HL-60/S4 treated with retinoic acid at 250 ng/mL for 4 days and 3 days (cell line): ENCODE measurements around the gene ACSL6.

Source experiments
- in situ Hi-C: fragments of 300-500 bp; cut with MboI; formaldehyde crosslinking; loops from 2 replicates; pipeline ENCODE4 v1.7.0; 2022; ENCODE audit warnings: low sequenced_read_pairs

ACSL6 gene

DNA sequence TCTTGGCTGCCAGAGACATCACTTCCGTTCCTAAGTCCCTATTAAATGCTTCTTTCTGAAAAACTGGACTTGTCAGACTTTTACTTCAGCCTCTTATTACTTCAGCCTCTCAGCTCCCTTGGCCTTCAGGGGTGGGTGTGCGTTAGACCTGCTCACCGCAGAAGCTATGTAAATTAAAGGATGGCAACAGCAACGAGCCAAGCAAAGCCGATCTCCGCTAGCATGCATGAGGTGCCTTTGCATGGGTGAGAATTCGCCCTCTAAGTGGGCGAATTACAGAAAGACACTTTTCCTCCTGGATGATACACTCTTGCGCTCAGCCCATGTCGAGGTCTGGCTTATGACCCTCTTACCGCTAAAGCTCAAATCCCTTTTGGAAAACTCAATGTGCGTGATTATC, 38.1 kb upstream of the ACSL6 start:
- in situ Hi-C loops, result no loop called here

DNA sequence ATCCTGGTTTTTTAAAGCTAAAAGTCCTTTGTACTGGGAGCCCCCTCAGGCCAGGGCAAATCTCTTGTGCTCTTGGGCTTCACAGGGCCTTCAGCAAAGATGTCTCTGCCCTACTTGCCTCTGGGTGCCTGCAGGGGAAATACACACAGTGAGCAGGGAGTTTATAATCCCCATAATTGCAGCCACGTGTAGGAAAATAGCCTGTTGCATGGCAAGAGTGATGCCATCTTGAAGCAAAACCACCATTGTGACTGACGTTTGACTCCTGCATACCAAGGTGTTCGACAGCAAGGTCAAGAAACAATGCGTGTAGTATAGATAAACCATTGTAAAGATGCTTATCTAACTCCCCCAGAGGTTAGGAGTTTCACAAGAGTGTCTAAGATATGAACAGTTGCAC, 37.6 kb upstream of the ACSL6 start:
- in situ Hi-C loops, result no loop called here

DNA sequence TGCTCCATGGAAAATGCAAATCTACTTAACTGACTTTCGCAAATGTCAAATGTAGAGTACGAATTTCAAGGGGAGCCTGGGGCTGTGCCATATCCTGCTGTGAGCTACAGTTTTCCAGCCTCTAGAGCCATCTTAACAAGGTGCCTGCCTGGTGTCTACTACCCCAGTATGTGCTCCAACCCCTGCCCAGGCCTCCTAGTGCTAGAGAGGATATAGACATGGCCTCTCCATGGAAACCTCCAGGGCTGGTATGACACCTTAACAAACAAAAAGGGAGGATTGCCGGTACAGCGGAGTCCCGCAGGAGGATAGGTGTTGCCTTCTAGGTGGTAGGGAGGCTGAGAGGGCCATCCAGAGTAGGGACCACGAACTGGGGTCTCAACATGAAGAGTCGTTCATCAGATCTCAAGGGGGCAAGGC, 35.4 kb upstream of the ACSL6 start:
- in situ Hi-C loops, result no loop called here

DNA sequence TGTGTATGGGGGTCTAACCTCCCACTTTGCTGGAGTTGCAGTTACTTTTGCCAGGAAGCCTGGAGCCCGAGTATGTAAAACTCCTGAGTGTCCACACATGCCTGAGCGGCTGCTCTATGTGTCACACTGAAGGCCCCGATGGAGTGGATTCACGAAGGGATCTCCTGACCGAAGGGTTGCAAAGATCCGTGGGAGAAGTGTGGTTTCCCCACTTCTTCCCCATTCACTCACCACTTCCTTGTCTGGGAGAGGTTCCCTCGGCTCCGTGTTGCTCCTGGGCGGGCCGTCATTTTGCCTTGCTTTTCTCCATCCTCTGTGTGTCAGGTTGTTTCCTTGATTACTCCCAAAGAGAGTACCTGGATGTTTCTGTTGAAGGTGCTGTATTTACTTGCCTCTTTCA, 32.7 kb upstream of the ACSL6 start:
- in situ Hi-C loops, result no loop called here

DNA sequence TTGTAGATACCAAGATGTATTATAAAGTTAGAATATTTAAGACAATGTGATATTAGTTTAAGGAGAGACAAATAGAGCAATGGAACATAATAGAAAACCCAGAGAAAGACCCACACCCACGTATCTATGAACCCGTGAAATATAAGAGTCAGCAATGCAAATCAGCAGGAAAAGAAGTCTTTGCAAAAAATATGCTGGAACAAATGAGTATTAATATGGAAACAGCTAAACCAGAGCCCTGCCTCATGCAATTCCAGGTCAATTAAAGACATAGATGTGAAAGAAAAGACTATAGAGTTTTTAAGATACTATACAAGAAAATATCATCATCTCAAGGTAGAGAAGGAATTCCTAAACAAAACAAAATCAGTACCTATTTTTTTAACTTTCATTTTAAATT, 25.9 kb upstream of the ACSL6 start:
- in situ Hi-C loops, result no loop called here

DNA sequence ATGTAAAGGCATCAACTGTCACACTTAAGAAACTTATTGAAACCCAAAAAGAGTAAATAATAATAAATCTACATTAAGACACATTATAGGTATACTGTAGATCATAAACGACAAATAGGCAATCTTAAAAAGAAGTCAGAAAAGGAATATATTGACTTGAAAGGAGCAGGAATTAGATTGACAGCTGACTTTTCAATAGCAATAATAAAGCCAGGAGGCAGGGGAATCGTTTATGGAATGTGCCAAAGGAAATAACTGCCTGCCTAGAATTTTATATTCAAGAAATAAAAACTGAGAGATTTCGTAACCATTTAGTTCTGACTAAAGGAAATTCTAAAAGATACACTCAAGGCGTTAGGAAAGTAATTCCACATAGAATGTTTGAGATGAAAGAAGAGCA, 21.7 kb upstream of the ACSL6 start:
- in situ Hi-C loops, result no loop called here

DNA sequence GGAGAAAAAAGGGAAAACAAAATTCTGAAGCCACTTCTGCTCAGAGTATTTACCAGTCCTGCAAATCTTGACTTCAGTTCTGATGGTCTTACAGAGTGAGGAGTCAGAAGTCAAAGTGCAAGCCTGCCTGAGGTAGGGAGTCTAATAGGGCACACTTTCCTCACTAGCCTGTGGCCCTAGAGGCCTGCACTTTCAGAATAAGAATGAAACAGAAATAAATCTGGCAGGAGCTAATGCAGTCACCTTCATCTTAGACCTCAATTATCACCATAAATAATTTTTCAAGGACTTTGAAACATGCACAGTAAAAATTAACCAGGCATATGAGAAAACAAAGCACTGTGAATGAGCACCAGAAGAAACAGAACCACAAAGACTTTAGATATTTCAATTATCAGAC, 20.7 kb upstream of the ACSL6 start:
- in situ Hi-C loops, result no loop called here

DNA sequence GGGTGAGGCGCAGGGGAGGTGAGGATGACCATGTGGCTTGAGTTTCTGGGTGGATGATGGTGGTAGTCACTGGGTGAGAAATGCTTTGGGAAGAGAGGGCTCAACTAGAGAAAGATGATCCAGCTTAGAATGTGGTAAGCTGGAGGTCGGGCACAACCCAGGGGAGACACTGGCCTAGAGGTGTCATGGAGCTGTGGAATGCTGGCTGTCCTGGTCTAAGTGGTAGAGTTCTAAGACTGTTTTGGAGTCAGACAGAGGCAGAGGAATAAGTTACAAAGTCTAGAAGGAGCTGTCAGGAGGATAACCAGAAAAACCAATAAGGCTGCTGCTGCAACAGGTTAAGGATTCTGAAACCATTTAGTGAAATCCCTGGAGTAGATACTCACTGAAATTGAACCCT, 19.2 kb upstream of the ACSL6 start:
- in situ Hi-C loops, result no loop called here

DNA sequence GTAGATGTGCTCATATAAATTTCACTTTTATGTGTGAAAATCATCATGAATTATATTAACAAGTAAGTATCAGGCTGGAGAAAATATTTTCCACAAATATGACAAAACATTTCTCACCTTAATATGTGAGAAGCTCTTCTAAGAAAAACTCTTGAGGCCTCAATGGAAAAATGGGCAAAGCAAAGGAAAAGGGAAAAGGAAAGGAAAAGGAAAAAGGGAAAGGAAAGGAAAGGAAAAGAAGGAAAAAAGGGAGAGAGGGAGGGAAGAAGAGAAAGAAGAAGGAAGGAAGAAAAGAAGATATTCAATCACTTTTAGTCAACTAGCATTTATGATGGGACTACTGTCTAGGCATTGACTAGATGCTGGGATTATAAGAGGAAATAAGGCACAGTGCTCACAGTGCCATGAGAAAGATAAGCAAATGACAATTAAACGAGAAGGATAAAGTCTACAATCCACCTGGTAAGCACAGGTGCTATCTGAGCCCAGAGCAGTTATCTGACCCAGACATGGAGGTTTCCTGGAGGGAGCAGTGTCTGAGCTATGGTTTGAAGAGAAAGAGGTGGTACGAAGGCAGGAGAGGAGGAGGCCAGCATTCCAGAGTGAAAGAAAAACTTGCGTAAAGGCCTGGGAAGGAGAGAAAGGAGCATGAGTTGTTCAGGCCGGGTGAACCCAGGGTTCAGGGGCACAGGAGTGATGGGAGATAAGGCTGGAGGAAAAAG, 18.3 kb upstream of the ACSL6 start:
- in situ Hi-C loops, result no loop called here

DNA sequence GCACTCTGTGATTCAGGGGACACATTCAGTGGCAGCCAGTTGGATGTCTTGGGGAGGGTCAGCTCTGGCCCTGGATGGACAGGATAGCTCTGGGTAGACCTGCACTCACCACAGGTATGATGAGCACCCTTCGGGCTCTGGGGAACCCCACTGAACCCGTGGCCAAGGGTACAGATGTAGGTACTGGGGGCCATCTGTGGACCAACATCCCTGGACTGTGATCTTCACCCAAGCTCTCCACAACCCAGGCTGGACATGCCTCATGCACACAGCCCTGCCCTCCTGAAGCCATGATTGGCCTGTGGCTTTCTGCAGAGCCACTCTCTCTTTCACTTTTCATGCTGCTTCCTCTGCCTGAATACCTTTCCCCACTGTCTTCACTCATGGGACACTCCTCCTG, 15.6 kb upstream of the ACSL6 start:
- in situ Hi-C loops, result no loop called here

DNA sequence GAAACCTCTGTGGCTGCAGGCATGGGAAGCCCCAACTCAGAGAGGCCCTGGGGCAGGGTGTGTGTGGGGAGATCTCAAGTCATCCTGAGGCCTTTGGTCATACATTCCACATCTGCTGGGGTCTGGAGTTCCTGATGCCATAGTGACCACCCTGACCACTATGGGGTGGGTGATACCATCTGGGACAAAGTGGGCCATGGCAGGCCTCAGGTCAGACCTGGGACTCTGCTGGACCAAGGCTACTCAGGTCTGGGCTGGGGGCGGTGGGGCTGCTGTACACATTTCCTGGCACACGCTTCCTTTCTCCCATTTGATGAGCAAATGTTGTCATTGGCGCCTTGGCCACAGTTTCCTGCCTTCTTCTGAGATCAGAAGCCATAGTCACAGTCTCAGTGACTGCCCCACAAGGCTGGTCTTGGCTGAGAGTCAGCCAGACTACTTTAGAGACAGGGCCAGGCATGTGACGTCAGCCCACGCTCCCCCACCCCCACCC, 15.1 kb upstream of the ACSL6 start:
- in situ Hi-C loops, result no loop called here

DNA sequence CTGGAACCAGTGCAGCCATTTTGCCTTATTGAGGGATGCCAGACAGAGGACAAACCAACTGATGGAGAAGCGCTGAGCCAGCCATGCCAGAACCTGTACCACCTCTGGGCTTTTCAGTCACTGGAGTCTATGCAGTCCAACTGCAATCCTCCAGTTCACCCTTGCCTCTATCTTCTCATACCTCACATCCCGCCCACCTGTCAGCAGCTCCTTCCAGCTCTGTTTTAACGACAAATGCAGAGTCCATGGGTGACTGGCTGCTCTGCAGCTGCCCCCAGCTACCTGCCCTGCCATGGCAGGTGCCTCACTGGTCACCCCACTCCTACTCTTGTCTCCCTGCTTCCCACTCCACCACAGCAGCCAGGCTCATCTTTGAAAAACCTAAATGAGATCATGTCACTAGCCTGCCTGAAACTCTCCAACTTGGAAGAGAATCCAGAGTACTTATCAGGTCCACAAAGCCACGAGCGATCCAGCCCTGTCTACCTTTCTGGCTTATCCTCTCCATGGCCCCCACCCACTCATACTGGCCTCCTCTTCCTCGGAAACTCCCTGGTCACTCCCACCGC, 14.0 kb upstream of the ACSL6 start:
- in situ Hi-C loops, result no loop called here

DNA sequence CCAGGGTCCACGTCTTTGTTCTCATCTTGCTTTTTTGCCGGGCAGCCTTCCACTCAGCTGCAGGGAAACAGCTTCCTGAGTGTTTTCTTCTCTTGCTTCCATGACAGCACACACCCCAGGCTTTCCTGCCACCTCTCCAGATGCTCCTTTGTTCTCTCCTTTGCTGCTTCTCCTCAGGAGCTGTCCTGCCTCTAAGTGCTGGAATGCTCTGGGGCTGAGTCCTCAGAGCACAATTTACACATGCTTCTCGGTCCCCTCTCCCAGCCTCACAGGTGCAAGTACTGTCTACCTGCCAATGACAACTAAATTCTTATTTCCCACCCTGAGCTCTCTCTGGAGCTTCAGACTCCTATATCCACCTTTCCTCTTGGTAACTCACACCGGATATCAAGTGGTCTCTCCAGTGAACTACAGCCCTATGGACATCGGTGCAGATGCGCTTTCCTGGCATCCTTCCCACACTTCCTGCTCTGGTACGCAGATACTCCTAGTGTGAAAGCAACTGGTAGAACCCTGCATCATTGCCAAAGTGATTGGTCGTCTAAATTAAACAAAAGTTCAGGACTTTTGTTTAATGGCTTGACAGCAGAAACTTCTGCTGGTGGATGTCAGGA, 13.4 kb upstream of the ACSL6 start:
- in situ Hi-C loops, result loop anchor here (25.0 kb wide), 1 partner anchor 413 kb away; no protein-coding TSS in a partner anchor

DNA sequence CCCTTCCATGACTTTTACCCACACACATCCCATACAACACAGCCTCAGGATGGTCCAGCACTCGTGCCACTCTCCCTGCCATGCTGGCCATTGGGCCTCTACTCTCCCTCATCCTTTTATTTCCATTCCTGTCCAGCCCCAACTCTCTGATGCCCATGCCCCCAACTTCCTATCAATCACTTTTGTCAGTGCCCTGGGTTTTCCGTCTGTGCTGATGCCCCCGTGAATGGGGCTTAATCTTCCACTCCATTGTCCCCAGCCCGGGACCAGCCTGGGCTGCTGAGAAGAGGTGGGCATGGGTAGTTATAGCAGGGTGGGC, 12.6 kb upstream of the ACSL6 start:
- in situ Hi-C loops, result loop anchor here (25.0 kb wide), 1 partner anchor 412 kb away; no protein-coding TSS in a partner anchor

DNA sequence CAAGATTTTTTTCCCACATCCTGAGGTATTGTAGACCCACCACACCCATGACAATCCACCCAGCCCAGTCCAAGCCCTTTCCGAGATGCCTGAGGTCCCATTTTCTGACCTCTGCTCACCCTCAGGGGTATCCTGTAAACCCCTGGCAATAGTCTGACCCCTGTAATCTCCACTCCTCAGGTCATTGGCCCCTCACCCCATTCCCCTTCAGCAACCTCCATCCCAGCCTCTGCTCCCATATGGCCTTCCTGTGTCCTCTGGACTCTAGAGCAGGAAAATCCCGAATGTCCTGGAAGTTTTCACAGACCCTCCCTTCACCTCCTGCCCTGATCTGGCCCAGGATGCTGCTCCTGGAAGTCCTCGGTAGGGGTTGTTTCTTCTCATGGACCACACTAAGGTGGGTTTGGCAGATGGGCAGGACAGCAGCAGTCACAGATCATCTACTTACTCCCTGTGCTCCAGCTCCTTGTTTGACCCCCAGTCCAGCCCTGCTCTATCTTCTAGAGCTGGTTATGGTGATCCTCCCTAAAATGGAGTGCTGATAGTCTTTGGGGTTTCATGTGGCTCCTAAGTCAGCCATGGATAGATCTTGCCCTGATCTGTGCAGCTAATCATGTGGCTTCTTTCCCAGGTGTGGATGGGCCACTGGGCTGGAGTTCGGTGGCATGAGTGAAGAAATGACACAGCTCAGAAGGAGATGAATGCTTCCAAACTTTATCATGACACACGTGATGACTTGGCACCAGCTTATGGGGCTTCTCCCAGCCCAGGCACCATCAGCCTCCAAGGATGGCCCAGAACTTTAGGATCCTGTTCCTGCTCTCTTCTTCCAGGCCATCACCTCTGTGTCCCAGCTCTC, 12.0 kb upstream of the ACSL6 start:
- in situ Hi-C loops, result loop anchor here (25.0 kb wide), 1 partner anchor 411 kb away; no protein-coding TSS in a partner anchor

DNA sequence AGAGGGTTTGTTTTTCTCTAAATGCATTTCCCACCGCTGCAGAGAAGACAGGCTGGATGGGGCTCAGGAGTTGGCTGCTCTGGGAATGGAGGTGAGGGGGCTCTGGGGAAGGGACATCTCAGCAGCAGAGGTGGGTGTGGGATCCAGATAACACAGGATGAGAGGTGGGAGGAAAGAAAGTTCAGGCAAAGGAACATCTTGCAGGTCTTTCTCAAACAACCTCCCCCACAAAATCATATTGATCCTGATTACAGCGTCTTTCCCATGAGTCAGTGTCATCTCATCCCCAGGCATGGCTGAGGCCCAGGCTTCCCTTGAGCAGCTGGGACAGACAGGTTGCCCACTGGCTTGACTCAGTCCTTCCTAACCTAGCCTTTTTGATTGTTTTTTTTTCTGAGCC, 11.3 kb upstream of the ACSL6 start:
- in situ Hi-C loops, result loop anchor here (25.0 kb wide), 1 partner anchor 410 kb away; no protein-coding TSS in a partner anchor

DNA sequence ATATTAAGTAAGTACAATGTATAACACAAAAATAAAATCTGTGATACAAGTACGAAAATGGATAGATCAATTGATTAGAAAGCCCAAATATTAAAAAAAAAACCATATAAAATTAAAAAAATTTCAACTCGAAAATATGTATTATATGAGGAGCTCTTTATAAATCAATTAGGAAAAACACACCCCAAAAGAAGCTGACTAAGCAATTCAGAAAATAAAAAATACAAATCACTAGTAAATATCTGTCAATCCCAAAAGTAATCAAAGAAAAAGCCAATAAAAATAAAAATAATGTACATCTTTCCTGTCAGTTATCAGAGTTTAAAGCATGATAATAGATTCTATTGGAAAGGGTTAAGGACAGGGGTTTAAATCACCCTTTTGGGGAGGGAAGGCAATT, 10.2 kb upstream of the ACSL6 start:
- in situ Hi-C loops, result loop anchor here (25.0 kb wide), 1 partner anchor 409 kb away; no protein-coding TSS in a partner anchor

DNA sequence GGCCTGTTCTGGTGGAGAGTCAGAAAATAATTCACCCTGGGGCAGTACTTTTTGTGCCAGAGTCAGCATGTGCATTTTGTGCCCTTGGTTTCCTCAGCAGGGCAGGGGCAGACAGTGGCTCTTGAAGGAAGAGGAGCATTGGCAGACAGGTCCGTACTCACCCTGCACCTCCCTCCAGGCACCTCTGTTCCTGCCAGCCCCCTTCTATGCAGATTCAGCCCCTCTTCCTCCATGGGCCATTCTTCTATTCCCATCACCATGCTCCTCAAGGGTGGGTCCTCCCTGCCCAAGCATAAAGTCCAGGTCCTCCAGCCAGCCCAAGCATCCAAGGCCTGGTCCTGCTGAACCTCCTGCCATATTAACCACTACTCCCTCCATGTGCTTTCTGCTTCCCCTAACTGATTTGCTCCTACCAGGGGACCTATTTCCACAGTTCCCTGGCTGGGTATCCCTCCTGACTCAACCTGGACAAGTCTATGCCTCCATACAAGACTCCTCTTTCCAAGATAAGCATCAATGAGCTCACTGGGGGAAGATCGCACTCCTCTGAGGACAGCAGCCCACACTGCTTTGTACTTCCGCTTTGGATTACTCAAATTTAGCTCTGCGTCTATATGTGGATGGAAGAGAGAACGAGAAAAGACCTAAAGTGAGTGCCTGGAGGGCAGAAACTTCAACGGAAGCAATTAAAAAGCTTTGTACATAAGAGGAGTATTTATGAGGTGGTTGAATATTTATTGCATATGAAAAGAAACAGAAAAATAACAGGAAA, 9.3 kb upstream of the ACSL6 start:
- in situ Hi-C loops, result loop anchor here (25.0 kb wide), 1 partner anchor 408 kb away; no protein-coding TSS in a partner anchor

DNA sequence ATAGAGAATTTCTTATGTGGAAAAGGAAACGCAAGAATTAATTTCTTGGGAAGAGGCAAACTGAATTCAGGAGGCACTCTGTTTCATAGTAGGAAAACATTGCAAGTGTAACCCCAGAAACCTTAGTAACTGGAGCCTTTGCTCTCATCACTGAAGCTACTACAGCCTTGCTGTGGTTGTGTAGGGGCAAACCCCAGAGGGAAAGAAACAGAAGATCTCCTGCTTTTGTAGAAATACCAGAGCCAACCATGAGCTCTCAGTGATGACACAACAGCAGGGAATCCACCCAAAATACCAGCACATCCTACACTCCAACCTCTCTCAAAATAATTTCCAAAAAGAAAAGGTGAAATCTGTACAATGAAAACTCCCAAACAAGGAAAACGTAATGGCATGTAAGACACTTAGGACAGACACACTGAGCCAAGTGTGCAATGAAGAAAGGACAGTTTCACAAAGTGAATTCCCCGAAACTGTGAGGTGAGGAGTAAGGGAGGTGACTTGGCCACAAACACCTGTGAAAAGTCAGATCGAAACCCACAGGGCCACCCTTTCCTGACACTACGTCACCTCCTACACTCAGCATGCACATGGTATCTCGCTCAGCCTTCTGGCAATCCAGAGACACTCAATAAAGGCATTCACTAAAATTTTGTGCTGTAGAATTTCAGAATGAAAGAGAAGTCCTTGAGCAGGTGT, 8.5 kb upstream of the ACSL6 start:
- in situ Hi-C loops, result loop anchor here (25.0 kb wide), 1 partner anchor 408 kb away; no protein-coding TSS in a partner anchor

DNA sequence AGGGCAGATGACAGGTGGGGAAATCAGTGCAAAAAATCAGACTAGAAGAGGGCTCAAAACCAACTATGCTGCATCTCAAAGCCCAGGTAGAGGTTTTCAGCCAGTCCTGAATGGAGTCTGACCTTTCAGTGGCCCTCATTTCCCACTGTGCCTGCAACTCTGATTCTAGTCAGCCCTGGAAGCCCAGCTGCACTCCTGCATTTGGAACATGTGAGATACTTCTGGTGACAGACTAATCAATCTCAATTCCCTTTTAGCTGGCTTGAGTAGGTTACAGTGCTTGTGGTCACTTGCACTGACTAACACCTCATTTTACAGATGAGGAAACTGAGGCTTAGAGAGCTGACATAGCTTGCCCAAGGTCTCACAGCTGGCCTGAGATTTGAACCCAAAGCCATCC, 7.9 kb upstream of the ACSL6 start:
- in situ Hi-C loops, result loop anchor here (25.0 kb wide), 1 partner anchor 407 kb away; no protein-coding TSS in a partner anchor
